H7 (cell line): ENCODE data around the gene NME2. TPM values are rescaled to one million over a fixed set of nuclear protein-coding genes. Genes with fewer than 3 reads are reported as not detected.
"Not testable (repeated sequence)": the region's sequence is repeated elsewhere in the genome, so short reads cannot be mapped to it uniquely, and the experiment has no call there.

Experiments
- DNase-seq: peaks from one replicate; pipeline ENCODE4 v3.0.0; 2012
- H3K27me3 ChIP-seq: 2 replicates; pipeline ENCODE4 v1.6.0; 2011; ENCODE audit warnings: mild to moderate bottlenecking, low read length; ENCODE audit not compliant: control insufficient read depth, insufficient read depth
- H3K36me3 ChIP-seq: replicated peaks from 2 replicates; pipeline ENCODE4 v1.5.1; 2011; ENCODE audit warnings: low read length; ENCODE audit not compliant: control insufficient read depth, insufficient read depth
- H3K4me3 ChIP-seq: 2 replicates; pipeline ENCODE4 v1.5.1; 2011; ENCODE audit warnings: low read depth, mild to moderate bottlenecking, control low read depth, low read length, moderate library complexity; ENCODE audit not compliant: insufficient read depth
- total RNA-seq: library from RNA; depleted of rRNA; stranded (reverse); fragments of >200 nt; shearing (Covaris generic); gene quantifications from 2 replicates; pipeline ENCODE4 v1.2.3, GENCODE V29; 2014; rRNA removed

NME2 gene
- total RNA-seq, result 605 and 649 TPM in 2 replicates

GRCh38 chr17:51166198-51166986 is at the start of gene NME2:
NME2 (plus strand) TSS chr17:51166411; CDS start chr17:51166831, 420 bp downstream.
- Histone ChIP-seq H3K4me3 (peak within 1 kb of the TSS; percentile 97), H3K27me3 (no peaks in the 10 kb centered on the region), H3K36me3 (peaks cover 28% of the 10 kb centered on the region)
- peak; percentile 99 for DNase-seq

GRCh38 chr17:51118330-51119195 is 47.6 kb upstream of the NME2 start:
- Histone ChIP-seq H3K36me3 (no peaks in the 10 kb centered on the region), H3K4me3 (no peak overlapping the region), H3K27me3 (no peaks in the 10 kb centered on the region)
- DNase-seq, result no peak

GRCh38 chr17:51119415-51120356 is 46.5 kb upstream of the NME2 start:
- H3K4me3 ChIP-seq, result peak overlapping the region; percentile 98
- no peaks in the 10 kb centered on the region for H3K36me3 ChIP-seq
- H3K27me3 ChIP-seq, result no peaks in the 10 kb centered on the region
- peak; percentile 74 for DNase-seq

GRCh38 chr17:51120357-51120738 is 45.9 kb upstream of the NME2 start:
- no peaks in the 10 kb centered on the region for H3K27me3 ChIP-seq
- peak; percentile 73 for DNase-seq
- peak overlapping the region; percentile 98 for H3K4me3 ChIP-seq
- no peaks in the 10 kb centered on the region for H3K36me3 ChIP-seq

- H3K36me3 ChIP-seq, result no peaks in the 10 kb centered on the region
- H3K4me3 ChIP-seq, result peak within 1 kb of the TSS; percentile 98
- H3K27me3 ChIP-seq, result no peaks in the 10 kb centered on the region
- DNase-seq, result peak; percentile 98
Measured at GRCh38 chr17:51120739-51121619, 45.2 kb upstream of the NME2 start, which contains the start of gene SPAG9. SPAG9 (minus strand) TSS chr17:51120868; CDS start chr17:51120656, 212 bp downstream.

- H3K4me3 ChIP-seq, result peak overlapping the region; percentile 68
- no peaks in the 10 kb centered on the region for H3K36me3 ChIP-seq
- peak; percentile 69 for DNase-seq
- no peaks in the 10 kb centered on the region for H3K27me3 ChIP-seq
Measured at GRCh38 chr17:51121620-51122472, 44.4 kb upstream of the NME2 start.

GRCh38 chr17:51122473-51123115 is 43.6 kb upstream of the NME2 start:
- H3K27me3 ChIP-seq, DNase-seq, H3K36me3 ChIP-seq: not testable (repeated sequence)
- H3K4me3 ChIP-seq, result peak overlapping the region; percentile 68; the same call in 1 of the 2 replicates

GRCh38 chr17:51124640-51125503 is 41.3 kb upstream of the NME2 start:
- H3K4me3 ChIP-seq, result no peak overlapping the region
- DNase-seq, result no peak
- H3K36me3 ChIP-seq, result no peaks in the 10 kb centered on the region
- H3K27me3 ChIP-seq, result no peaks in the 10 kb centered on the region

- no peaks in the 10 kb centered on the region for H3K27me3 ChIP-seq
- no peak for DNase-seq
- no peak overlapping the region for H3K4me3 ChIP-seq
- H3K36me3 ChIP-seq, result no peaks in the 10 kb centered on the region
Measured at GRCh38 chr17:51128076-51128475, 38.1 kb upstream of the NME2 start.

- Histone ChIP-seq H3K4me3 (no peak overlapping the region), H3K36me3 (no peaks in the 10 kb centered on the region), H3K27me3 (no peaks in the 10 kb centered on the region)
- no peak for DNase-seq
Measured at GRCh38 chr17:51132964-51133319, 33.3 kb upstream of the NME2 start.

GRCh38 chr17:51133365-51133764 is 32.8 kb upstream of the NME2 start:
- Histone ChIP-seq H3K36me3 (no peaks in the 10 kb centered on the region), H3K4me3 (no peak overlapping the region), H3K27me3 (no peaks in the 10 kb centered on the region)

GRCh38 chr17:51135956-51136355 is 30.3 kb upstream of the NME2 start:
- Histone ChIP-seq H3K4me3 (no peak overlapping the region), H3K36me3 (no peaks in the 10 kb centered on the region), H3K27me3 (no peaks in the 10 kb centered on the region)
- no peak for DNase-seq

More at GRCh38 chr17:51133365-51133764, 32.8 kb upstream of the NME2 start:
- DNase-seq, result no peak
